Neural cell (in vitro differentiated cells): ENCODE results near the gene EFCAB7. TPM values are rescaled to one million over a fixed set of nuclear protein-coding genes. Genes with fewer than 3 reads are reported as not detected.

Source experiments
- H2AFZ ChIP-seq: fragments of 200-600, 300-800 bp; sonication (generic), shearing (Covaris generic); 2 replicates; pipeline ENCODE4 v1.6.0; 2014; ENCODE audit warnings: low read depth, mild to moderate bottlenecking, antibody characterized with exemption, low read length, moderate library complexity
- H3F3A ChIP-seq: fragments of 200-600 bp; shearing (Covaris generic); 2 replicates; pipeline ENCODE4 v1.6.1; 2016; ENCODE audit warnings: mild to moderate bottlenecking, moderate library complexity, mixed read lengths, antibody characterized with exemption, low read length; ENCODE audit not compliant: insufficient read depth, poor library complexity, severe bottlenecking
- H3K27ac ChIP-seq: fragments of 200-600, 300-800 bp; sonication (generic), shearing (Covaris generic); 2 replicates; pipeline ENCODE4 v1.5.1; 2014; ENCODE audit warnings: mild to moderate bottlenecking, low read length, moderate library complexity
- H3K27me3 ChIP-seq: fragments of 300-800, 200-600 bp; sonication (generic), shearing (Covaris generic); 2 replicates; pipeline ENCODE4 v1.6.0; 2014; ENCODE audit warnings: mild to moderate bottlenecking, low read depth, low read length, moderate library complexity; ENCODE audit not compliant: insufficient read depth
- H3K36me3 ChIP-seq: fragments of 300-800, 200-600 bp; sonication (generic), shearing (Covaris generic); 2 replicates; pipeline ENCODE4 v1.5.1; 2014; ENCODE audit warnings: mild to moderate bottlenecking, antibody characterized with exemption, low read length, moderate library complexity; ENCODE audit not compliant: insufficient read depth
- H3K4me2 ChIP-seq: fragments of 300-800, 200-600 bp; sonication (generic), shearing (Covaris generic); 2 replicates; pipeline ENCODE4 v1.6.0; 2014; ENCODE audit warnings: mild to moderate bottlenecking, low read length
- H3K4me3 ChIP-seq: fragments of 300-800, 200-600 bp; sonication (generic), shearing (Covaris generic); 2 replicates; pipeline ENCODE4 v1.5.1; 2014; ENCODE audit warnings: mild to moderate bottlenecking, low read length, moderate library complexity
- H3K79me2 ChIP-seq: fragments of 200-600 bp; shearing (Covaris generic); replicated peaks from 2 replicates; pipeline ENCODE4 v1.6.0; 2014; ENCODE audit warnings: mild to moderate bottlenecking, low read length, moderate library complexity; ENCODE audit not compliant: insufficient read depth
- H3K9ac ChIP-seq: fragments of 300-800, 200-600 bp; sonication (generic), shearing (Covaris generic); 2 replicates; pipeline ENCODE4 v1.6.1; 2016; ENCODE audit warnings: mild to moderate bottlenecking, low read length, mixed read lengths
- H3K9me2 ChIP-seq: fragments of 200-600 bp; shearing (Covaris generic); 2 replicates; pipeline ENCODE4 v1.6.1; 2016; ENCODE audit warnings: mild to moderate bottlenecking, low read length, mixed read lengths; ENCODE audit not compliant: insufficient read depth
- H3K9me3 ChIP-seq: fragments of 200-600, 300-800 bp; sonication (generic), shearing (Covaris generic); 2 replicates; pipeline ENCODE4 v1.6.1; 2016; ENCODE audit warnings: mild to moderate bottlenecking, mixed run types, low read length, moderate library complexity, mixed read lengths
- H4K20me1 ChIP-seq: fragments of 200-600 bp; shearing (Covaris generic); 2 replicates; pipeline ENCODE4 v1.6.1; 2016; ENCODE audit warnings: mild to moderate bottlenecking, mixed run types; ENCODE audit not compliant: insufficient read depth
- EZH2 ChIP-seq: fragments of 200-600, 300-800 bp; shearing (Covaris generic), sonication (generic); IDR thresholded peaks from 2 replicates; pipeline ENCODE4 v1.6.1; 2014; ENCODE audit warnings: antibody characterized with exemption, low read length, borderline replicate concordance, mild to moderate bottlenecking; ENCODE audit not compliant: insufficient read depth, poor library complexity, severe bottlenecking
- MXI1 ChIP-seq: fragments of 450-650 bp; conservative IDR thresholded peaks from 2 replicates; pipeline ENCODE4 v1.6.1; 2014; ENCODE audit warnings: antibody characterized with exemption, mild to moderate bottlenecking; ENCODE audit not compliant: poor library complexity, severe bottlenecking
- POLR2AphosphoS5 ChIP-seq: IDR thresholded peaks from 2 replicates; pipeline ENCODE4 v1.6.1; 2012
- RAD21 ChIP-seq: fragments of 450-650 bp; conservative IDR thresholded peaks from 2 replicates; pipeline ENCODE4 v1.6.1; 2014; ENCODE audit warnings: antibody characterized with exemption, mild to moderate bottlenecking, moderate library complexity
- SMC3 ChIP-seq: fragments of 450-650 bp; conservative IDR thresholded peaks from 2 replicates; pipeline ENCODE4 v1.6.1; 2014; ENCODE audit warnings: antibody characterized with exemption, mild to moderate bottlenecking, moderate library complexity; ENCODE audit not compliant: poor library complexity
- TAF1 ChIP-seq: IDR thresholded peaks from 2 replicates; pipeline ENCODE4 v1.6.1; 2012; ENCODE audit warnings: low read depth
- polyA plus RNA-seq: library from polyadenylated mRNA; depleted of rRNA; stranded (reverse); fragments of >200 nt; gene quantifications from 2 replicates; pipeline ENCODE4 v1.2.3, GENCODE V29; 2014
- TF ChIP-seq, protein P1 (sequence below): fragments of 450-650 bp; IDR thresholded peaks from 2 replicates; pipeline ENCODE4 v1.5.1; 2014; ENCODE audit warnings: antibody characterized with exemption, mild to moderate bottlenecking, moderate library complexity; ENCODE audit not compliant: poor library complexity, severe bottlenecking
- TF ChIP-seq, protein P2 (sequence below): IDR thresholded peaks from 2 replicates; pipeline ENCODE4 v1.6.1; 2012; ENCODE audit warnings: borderline replicate concordance

Gene EFCAB7
- polyA plus RNA-seq, 1 donor from 2014 or later = 72.9 TPM

DNA sequence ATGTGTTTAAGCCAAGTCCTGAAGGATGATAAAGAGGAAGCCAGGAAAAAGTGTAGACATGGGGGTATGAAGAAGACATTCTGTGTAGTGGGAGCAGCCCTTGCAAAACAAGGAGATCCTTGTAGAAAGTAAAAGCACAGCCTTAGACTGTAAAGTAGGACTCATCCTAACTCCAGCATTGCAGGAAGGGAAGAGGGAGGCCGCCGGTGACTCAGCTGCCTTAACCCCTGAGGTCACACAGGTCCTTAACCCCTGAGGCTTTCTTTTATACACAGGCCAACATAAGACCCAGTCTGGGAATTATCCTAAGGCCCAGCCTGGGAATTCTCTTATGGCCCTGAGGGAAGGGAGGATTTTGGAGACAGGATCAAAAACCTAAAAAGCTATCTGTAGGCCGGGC, 87.9 kb downstream of the EFCAB7 start:
- Histone ChIP-seq H2AFZ (no peak overlapping the region), H3K27me3 (no peaks in the 10 kb centered on the region), H3K36me3 (no peaks in the 10 kb centered on the region), H3F3A (no peaks in the 10 kb centered on the region), H4K20me1 (no peaks in the 10 kb centered on the region), H3K79me2 (no peaks in the 10 kb centered on the region), H3K27ac (no peak overlapping the region), H3K4me3 (no peak overlapping the region), H3K9me3 (no peaks in the 10 kb centered on the region), H3K9ac (no peak overlapping the region), H3K9me2 (no peaks in the 10 kb centered on the region), H3K4me2 (no peak overlapping the region)
- TF ChIP-seq POLR2AphosphoS5 = no peak
- TF ChIP-seq EZH2 = no peak

DNA sequence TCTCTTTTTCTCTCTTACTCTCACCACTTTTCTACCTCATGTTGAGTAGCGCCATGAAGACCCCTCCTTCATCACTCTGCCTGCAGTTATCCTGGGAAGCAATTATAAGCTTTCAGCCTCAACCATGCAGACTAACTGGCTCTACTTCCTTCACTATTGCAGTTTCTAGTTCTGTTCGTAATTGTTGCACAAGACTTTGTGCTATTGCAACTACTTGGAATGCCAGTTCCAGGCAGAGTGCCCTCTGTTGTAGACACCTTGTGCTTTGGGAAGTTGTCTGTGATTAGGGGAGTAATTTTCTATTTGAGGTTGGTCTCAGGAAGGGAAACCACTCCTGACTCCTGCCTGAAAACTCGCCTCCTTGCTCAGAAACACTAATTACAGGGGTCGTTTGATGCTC, 89.2 kb downstream of the EFCAB7 start:
- Histone ChIP-seq H3F3A (no peaks in the 10 kb centered on the region), H4K20me1 (no peaks in the 10 kb centered on the region), H3K27me3 (no peaks in the 10 kb centered on the region), H2AFZ (no peak overlapping the region), H3K9ac (no peak overlapping the region), H3K9me3 (no peaks in the 10 kb centered on the region), H3K27ac (no peak overlapping the region), H3K4me3 (no peak overlapping the region), H3K79me2 (no peaks in the 10 kb centered on the region), H3K36me3 (no peaks in the 10 kb centered on the region), H3K4me2 (no peak overlapping the region), H3K9me2 (no peaks in the 10 kb centered on the region)
- no peak for TF ChIP-seq POLR2AphosphoS5

DNA sequence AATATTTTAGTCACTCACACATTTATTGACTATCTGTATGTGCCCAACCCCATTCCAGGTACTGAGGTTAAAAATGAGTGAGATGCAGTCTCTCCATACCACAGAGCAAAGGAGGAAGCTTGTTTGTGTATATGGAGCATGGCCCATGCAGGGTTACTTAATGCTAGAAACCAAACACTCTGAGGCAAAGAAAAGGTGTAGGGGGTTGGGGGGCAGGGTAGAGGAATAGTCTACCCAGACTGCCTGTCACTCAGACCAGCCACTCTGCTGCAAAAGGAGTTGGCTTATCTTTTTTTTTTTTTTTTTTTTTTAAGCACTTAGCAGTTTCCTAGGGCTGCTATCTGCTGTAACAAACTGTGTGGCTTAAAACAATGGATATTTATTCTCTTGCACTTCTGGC, 89.6 kb downstream of the EFCAB7 start:
- Histone ChIP-seq H3K9ac (no peak overlapping the region), H4K20me1 (no peaks in the 10 kb centered on the region), H3K9me2 (no peaks in the 10 kb centered on the region), H3K9me3 (no peaks in the 10 kb centered on the region), H3K36me3 (no peaks in the 10 kb centered on the region), H3K4me3 (no peak overlapping the region), H3K27me3 (no peaks in the 10 kb centered on the region), H3K79me2 (no peaks in the 10 kb centered on the region), H3K27ac (no peak overlapping the region), H3K4me2 (no peak overlapping the region), H2AFZ (no peak overlapping the region), H3F3A (no peaks in the 10 kb centered on the region)
- TF ChIP-seq TAF1 (no peak), EZH2 (no peak), SMC3 (no peak), POLR2AphosphoS5 (no peak)

DNA sequence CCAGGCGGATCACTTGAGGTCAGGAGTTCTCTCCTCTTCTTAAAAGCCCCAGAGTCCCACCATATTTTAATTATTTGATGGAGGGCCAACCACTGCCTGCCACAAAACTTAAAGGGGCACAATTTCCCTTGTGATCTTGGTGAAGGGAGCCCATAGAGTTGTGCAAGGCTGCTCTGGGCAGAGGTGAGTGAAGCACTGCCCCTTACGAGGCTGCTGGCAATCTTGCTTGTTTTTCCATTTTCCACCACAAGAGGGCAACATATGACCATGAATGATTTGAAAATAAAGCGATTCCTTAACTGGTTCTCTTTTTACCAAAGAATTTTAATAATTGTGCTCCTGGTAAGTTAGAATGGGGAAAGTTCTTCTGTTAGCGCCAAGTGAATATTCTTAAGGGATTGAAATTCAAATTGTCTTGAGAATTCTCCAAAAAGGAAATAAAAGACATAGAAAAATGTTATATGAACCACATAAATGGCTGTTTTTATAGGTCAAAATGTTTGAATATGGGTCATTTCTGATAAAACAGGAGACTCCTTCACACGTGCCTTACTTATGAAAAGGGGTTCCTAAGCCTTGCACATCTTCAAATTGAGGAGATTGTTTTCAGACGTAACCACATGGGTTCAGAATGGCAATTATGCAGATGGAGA, 92.6 kb downstream of the EFCAB7 start:
- Histone ChIP-seq H2AFZ (no peak overlapping the region), H3K4me3 (no peak overlapping the region), H3K79me2 (no peaks in the 10 kb centered on the region), H3K9me2 (no peaks in the 10 kb centered on the region), H3F3A (no peaks in the 10 kb centered on the region), H3K4me2 (no peak overlapping the region), H3K36me3 (no peaks in the 10 kb centered on the region), H3K27ac (no peak overlapping the region), H4K20me1 (no peaks in the 10 kb centered on the region), H3K9me3 (no peaks in the 10 kb centered on the region), H3K27me3 (no peaks in the 10 kb centered on the region), H3K9ac (no peak overlapping the region)
- TF ChIP-seq, protein P1, sequence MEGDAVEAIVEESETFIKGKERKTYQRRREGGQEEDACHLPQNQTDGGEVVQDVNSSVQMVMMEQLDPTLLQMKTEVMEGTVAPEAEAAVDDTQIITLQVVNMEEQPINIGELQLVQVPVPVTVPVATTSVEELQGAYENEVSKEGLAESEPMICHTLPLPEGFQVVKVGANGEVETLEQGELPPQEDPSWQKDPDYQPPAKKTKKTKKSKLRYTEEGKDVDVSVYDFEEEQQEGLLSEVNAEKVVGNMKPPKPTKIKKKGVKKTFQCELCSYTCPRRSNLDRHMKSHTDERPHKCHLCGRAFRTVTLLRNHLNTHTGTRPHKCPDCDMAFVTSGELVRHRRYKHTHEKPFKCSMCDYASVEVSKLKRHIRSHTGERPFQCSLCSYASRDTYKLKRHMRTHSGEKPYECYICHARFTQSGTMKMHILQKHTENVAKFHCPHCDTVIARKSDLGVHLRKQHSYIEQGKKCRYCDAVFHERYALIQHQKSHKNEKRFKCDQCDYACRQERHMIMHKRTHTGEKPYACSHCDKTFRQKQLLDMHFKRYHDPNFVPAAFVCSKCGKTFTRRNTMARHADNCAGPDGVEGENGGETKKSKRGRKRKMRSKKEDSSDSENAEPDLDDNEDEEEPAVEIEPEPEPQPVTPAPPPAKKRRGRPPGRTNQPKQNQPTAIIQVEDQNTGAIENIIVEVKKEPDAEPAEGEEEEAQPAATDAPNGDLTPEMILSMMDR = peak; percentile 88
- TF ChIP-seq MXI1 = no peak
- TF ChIP-seq, protein P2, sequence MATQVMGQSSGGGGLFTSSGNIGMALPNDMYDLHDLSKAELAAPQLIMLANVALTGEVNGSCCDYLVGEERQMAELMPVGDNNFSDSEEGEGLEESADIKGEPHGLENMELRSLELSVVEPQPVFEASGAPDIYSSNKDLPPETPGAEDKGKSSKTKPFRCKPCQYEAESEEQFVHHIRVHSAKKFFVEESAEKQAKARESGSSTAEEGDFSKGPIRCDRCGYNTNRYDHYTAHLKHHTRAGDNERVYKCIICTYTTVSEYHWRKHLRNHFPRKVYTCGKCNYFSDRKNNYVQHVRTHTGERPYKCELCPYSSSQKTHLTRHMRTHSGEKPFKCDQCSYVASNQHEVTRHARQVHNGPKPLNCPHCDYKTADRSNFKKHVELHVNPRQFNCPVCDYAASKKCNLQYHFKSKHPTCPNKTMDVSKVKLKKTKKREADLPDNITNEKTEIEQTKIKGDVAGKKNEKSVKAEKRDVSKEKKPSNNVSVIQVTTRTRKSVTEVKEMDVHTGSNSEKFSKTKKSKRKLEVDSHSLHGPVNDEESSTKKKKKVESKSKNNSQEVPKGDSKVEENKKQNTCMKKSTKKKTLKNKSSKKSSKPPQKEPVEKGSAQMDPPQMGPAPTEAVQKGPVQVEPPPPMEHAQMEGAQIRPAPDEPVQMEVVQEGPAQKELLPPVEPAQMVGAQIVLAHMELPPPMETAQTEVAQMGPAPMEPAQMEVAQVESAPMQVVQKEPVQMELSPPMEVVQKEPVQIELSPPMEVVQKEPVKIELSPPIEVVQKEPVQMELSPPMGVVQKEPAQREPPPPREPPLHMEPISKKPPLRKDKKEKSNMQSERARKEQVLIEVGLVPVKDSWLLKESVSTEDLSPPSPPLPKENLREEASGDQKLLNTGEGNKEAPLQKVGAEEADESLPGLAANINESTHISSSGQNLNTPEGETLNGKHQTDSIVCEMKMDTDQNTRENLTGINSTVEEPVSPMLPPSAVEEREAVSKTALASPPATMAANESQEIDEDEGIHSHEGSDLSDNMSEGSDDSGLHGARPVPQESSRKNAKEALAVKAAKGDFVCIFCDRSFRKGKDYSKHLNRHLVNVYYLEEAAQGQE = no peak
- TF ChIP-seq SMC3 = peak; percentile 90
- peak; percentile 92 for TF ChIP-seq RAD21
